ENCODE measurements around the gene UNK. TPM values are rescaled to one million over a fixed set of nuclear protein-coding genes. Genes with fewer than 3 reads are reported as not detected.

Gene UNK
- total and polyA plus RNA-seq, 2 donors (not counting 3 experiments of a cell fraction or from before 2014, with no cell fraction given) = 18.0 to 23.2 TPM

DNA sequence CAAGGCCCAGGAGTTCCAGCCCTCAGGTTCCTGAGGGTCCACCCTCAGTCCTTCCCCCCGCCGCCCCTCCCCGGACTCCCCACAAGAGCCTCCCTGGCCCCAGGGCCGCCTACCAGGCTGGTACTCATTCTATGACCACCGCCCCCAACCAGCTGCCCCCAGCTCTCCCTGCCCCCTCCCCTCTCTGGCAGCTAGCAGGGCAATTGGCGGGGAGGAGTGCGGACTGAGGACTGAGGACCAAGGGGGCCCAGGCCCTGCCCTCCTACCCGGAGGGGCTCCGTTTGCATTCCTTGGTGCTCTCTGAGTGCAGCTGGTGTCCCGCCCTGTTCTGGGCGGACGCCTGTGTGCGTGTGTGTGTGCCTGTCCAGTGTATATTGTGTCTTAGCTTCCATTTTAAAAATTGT, 40.5 kb downstream of the UNK start:
- H3K4me3 ChIP-seq (replicated peaks in 1 of 3; ENCODE audit: insufficient read depth in 1 of 3, low read depth in 1 of 3, low read length in 3 of 3) = no peak overlapping the region
- H3K9me3 ChIP-seq (replicated peaks; ENCODE audit: control insufficient read depth, insufficient read depth, low read length) = no peaks in the 10 kb centered on the region
- H3K36me3 ChIP-seq (ENCODE audit: control insufficient read depth in 2 of 2, extremely low read depth in 1 of 2, insufficient read depth in 2 of 2, low read length in 2 of 2) = peaks cover 0 to 25% of the 10 kb centered on the region in 2 experiments
- H4K20me1 ChIP-seq (replicated peaks; ENCODE audit: control insufficient read depth, extremely low read depth, insufficient read depth, low read length) = no peaks in the 10 kb centered on the region
- H3K9ac ChIP-seq (replicated peaks; ENCODE audit: extremely low read depth, insufficient read depth, low read length) = no peak overlapping the region
- no peak for FAIRE-seq
- no TSS peak for BruUV-seq (replicated peaks)
- dilution Hi-C loops (cut with MboI; ENCODE audit: extremely low pct_ligation_motif_present, low sequenced_read_pairs) (no loop called here), intact Hi-C loops (cut with micrococcal nuclease) (no loop called here)
- H3K4me2 ChIP-seq (ENCODE audit: insufficient read depth, low read length) = no peak overlapping the region
- ChIA-PET CTCF (interaction anchor here (1.1 to 6.3 kb wide), 6 partner anchors 18 to 192 kb away, joined by 3 to 73 read pairs (median 4); partner anchors contain the start of genes SMIM5 and UNK), POLR2A (interaction anchor here (1.5 kb wide), 1 partner anchor 45 kb away, joined by 3 read pairs; no protein-coding TSS in a partner anchor)
- peaks cover 7% of the 10 kb centered on the region for H3K4me1 ChIP-seq (ENCODE audit: control insufficient read depth, extremely low read depth, insufficient read depth, low read length)
- H2AFZ ChIP-seq (ENCODE audit: low read depth, low read length) = no peak overlapping the region
- no peaks in the 10 kb centered on the region for H3K9me1 ChIP-seq (replicated peaks; ENCODE audit: control insufficient read depth, extremely low read depth, insufficient read depth, low read length)
- no peak overlapping the region for H3K27ac ChIP-seq (ENCODE audit: insufficient read depth, low read depth, low read length)
- no peak for TF ChIP-seq GATA2 (IDR thresholded peaks at IDR 0.05; ENCODE audit: insufficient read depth, insufficient read length, low read depth, low read length)
- no peak for TF ChIP-seq CTCF (IDR thresholded peaks at IDR 0.05; ENCODE audit: extremely low read depth in 1 of 2, insufficient read depth in 1 of 2, low read depth in 1 of 2, low read length in 2 of 2)
- TF ChIP-seq EZH2 (IDR thresholded peaks at IDR 0.05; ENCODE audit: borderline replicate concordance, low read depth, low read length, severe bottlenecking) = no peak
- no peak for TF ChIP-seq POLR2AphosphoS5 (IDR thresholded peaks at IDR 0.05; ENCODE audit: insufficient read depth, low read depth, low read length)
- no peak for TF ChIP-seq MYC (IDR thresholded peaks at IDR 0.05; ENCODE audit: low read depth, low read length)
- no peak for TF ChIP-seq MAX (IDR thresholded peaks at IDR 0.05; ENCODE audit: insufficient read depth, insufficient read length)
- TF ChIP-seq POLR2A (IDR thresholded peaks at IDR 0.05; ENCODE audit: low read depth, low read length) = no peak
- TF ChIP-seq JUN (IDR thresholded peaks at IDR 0.05; ENCODE audit: borderline replicate concordance, insufficient read depth, insufficient read length, low read depth) = no peak
- TF ChIP-seq FOS (IDR thresholded peaks at IDR 0.05; ENCODE audit: borderline replicate concordance, insufficient read depth, low read length) = no peak
- H3K27me3 ChIP-seq (ENCODE audit: control insufficient read depth in 2 of 2, insufficient read depth in 2 of 2, low read length in 2 of 2) = no peaks in the 10 kb centered on the region
- H3K79me2 ChIP-seq (ENCODE audit: control insufficient read depth, insufficient read depth, low read length) = no peaks in the 10 kb centered on the region
- DNase-seq (ENCODE audit: low read depth, low spot score) = no peak
